ENCODE data around the gene MSS51. TPM values are rescaled to one million over a fixed set of nuclear protein-coding genes. Genes with fewer than 3 reads are reported as not detected.
A peak's percentile ranks its signal among the peaks of the same experiment; 100 is the strongest.
"Not testable (repeated sequence)": the region's sequence is repeated elsewhere in the genome, so short reads cannot be mapped to it uniquely, and the experiment has no call there.

MSS51 gene
- total RNA-seq, 1 donor from 2014 or later = 9.6 TPM

DNA sequence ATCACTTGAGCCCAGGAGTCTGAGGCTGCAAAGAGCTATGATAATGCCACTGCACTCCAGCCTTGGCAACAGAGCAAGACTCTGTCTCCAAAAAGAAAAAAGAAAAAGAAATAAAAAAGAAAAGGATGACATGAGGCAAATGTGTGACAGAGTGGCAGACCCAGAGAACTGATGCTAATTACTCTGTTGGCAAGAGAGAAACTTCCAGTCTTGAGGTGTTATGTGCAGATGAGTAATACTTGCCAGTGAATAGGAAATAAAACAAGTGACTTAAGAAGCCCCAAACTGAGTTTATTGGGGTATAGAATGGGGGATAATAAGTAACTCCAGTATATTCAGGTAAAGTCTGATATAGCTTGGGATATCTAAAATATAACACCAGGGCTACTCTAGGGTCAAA is 10.1 kb downstream of the MSS51 start:
- intact Hi-C loops (cut with DNase I) = no loop called here
- DNase-seq (ENCODE audit: low spot score) = no peak

DNA sequence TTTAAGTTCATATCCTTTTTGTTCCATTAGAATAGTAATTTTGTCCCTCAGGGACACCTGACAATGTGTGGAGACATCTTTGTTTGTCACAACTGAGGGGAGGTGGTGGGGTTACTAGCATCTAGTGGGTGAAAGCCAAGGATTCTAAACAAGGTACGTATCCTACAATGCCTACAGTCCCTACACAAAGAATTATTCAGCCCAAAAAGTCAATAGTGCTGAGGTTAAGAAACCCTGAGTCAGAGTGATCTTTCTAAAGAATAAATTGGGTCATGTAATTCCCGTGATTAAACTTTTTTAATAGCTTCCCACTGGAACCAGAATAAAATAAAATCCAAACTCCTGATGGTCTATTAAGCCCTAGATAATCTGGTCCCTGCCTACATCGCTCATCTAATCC is 16.8 kb downstream of the MSS51 start:
- intact Hi-C loops (cut with DNase I) = no loop called here
- DNase-seq (ENCODE audit: low spot score) = no peak

DNA sequence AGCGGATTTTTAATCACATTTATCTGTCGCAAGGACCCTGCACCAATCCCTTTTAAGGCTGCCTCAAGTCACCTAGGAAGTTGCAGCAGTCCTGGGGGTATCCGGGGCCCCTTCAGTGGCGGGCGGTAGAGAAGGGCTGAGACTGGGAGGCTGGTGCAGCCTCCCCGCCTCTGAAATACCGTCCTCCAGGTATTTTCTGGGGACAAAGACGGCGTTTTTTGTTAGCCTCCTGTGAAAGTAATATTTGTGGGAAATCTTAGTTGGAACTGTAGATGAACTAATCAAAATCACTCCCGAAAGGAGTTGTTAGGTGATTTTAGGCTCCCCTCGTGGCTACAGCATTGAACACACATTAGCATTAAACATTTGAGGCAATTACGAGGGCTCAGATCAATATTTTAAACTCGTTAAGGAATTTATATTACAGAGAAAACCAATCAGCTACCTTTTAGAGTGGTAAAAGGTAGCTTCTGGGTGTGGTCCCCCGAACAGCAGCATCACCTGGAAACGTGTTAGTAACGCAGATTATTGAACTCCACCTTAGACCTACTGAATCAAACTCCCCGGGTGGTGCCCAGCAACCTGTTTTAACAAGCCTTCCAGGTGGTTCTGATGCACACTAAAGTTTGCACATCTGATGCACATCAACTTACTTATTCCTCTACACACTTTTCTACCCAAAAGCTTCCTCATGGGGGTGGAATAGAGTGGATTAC is 19.0 kb downstream of the MSS51 start:
- DNase-seq (ENCODE audit: low spot score) = no peak
- intact Hi-C loops (cut with DNase I) = loop anchor here (5.0 kb wide), 2 partner anchors 57 to 83 kb away; partner anchors contain the start of genes CFAP70 and PPP3CB

DNA sequence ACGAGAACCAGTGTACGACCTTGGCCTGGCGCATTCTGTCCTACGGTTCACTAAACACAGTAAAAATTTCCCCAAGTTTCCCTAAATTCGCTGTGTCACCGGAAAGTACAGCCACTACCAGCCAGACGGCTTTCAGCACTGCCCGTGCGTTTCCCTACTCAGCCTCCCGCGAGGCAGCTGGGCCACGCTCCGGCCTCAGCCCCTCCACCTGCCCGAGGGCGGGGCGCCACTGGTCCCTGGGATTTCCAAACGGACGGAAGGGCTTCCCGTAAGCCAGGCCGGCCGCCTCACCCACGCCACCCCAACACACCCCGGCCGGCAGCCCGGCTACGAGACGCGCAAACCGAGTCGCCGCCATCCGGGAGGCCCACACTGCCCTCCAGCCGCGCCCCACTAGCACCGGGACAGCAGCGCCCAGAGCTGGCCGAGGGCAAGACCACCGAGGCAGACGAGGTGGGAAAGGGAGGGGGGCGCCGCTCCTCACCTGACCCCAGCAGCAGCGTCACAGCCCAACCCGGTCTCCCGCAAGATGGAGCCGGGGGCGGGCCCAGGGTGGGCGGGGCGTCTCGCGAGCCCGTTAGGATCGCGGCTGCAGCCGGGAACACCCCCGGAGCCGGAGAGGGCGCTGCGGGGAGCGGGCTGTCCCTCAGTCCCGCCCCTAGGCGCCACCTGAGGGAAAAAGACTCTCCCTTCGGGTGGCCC is 19.7 kb downstream of the MSS51 start, which contains the start of gene ANXA7:
Gene ANXA7 (minus strand): TSS at position 531 of the 702 bp plus-strand sequence. CDS start 13,202 bp downstream, outside the sequence.
- intact Hi-C loops (cut with DNase I) = loop anchor here (5.0 kb wide), 2 partner anchors 56 to 84 kb away; partner anchors contain the start of genes CFAP70 and PPP3CB
- peak; percentile 98 for DNase-seq (ENCODE audit: low spot score)

DNA sequence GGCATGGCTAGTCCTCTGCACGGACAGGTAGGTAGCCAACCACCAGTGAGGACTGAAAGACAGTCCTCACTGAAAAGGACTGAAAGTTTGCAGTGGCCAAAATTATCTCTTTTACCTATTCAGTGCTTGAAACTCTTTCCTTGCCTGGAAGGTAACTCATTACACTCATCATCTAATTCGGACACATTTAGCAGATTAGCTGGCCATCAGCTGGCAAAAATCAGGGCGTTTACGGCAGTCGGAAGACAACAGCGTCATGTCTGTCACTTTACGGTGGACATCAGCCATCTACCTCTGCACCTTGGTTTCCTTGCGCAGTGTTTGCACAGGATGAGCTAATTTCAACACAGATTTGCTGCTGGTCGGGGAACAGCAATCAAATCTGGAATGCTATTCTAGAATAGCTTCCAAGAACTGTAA is 20.2 kb downstream of the MSS51 start:
- intact Hi-C loops (cut with DNase I) = loop anchor here (5.0 kb wide), 2 partner anchors 56 to 84 kb away; partner anchors contain the start of genes CFAP70 and PPP3CB
- DNase-seq (ENCODE audit: low spot score) = no peak

DNA sequence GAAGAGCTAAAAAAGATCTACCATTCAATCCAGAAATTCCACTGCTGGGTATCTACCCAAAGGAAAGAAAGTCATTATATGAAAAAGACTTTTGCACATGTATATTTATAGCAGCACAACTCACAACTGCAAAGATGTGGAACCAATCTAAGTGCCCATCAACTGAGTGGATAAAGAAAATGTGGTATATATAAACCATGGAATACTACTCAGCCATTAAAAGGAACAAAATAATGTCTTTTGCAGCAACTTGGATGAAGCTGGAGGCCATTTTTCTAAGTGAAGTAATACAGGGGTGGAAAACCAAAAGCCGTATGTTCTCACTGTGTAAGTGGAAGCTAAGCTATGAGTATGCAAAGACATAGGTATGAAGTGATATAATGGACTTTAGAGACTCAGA is 22.5 kb downstream of the MSS51 start:
- intact Hi-C loops (cut with DNase I) = loop anchor here (5.0 kb wide), 2 partner anchors 54 to 86 kb away; partner anchors contain the start of genes CFAP70 and PPP3CB
- DNase-seq (ENCODE audit: low spot score) = no peak

DNA sequence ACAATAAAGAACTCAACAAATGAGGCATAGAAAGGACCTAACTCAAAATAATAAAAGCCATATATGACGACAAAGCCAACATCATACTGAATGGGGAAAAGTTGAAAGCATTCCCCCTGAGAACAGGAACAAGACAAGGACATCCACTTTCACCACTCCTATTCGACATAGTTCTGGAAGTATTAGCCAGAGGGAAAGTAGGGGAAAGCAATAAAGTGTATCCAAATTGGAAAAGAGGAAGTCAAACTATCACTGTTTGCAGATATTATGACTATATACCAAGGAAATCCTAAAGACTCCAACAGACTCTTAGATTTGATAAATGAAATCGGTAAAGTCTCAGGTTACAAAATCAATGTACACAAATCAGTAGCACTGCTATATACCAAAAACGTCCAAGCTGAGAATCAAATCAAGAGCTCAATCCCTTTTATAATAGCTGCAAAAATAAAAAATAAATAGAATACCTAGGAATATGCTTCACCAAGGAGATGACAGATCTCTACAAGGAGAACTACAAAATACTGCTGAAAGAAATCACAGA is 24.3 kb downstream of the MSS51 start:
- intact Hi-C loops (cut with DNase I) = no loop called here
- no peak for DNase-seq (ENCODE audit: low spot score)

DNA sequence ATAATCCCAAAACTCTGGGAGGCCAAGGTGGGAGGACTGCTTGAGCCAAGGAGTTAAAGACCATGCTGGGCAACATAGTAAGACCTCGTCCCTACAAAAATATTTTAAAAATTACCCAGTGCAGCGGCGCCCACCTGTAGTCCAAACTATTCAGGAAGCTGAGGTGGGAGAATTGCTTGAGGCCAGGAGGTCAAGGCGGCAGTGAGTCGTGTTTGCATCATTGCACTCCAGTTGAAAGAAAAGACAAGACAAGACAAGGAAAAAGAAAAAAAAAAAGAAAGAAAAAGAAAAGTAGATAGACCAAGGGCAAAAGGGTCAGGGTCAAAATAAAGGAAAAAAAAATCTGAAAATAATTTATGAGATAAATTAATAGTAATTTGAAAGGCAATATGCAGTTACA is 25.3 kb downstream of the MSS51 start:
- intact Hi-C loops (cut with DNase I) = no loop called here
- no peak for DNase-seq (ENCODE audit: low spot score)

DNA sequence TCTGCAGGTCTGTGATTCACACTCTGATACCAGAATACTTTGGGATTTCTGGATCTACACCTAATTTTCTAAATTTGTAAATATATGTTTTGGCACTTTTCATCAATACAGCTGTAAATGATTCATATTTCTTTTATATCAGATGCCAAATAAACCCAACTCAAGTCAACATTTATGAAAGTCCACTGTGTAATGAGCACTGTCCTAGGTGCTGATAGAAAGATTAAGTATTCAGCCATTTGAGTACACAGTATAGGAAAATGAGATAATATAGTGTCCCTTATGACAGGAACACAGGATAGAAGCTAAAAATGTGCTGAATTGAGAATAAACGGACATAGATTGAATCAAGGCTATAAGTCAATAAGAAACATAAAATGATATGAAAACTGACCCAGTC is 25.9 kb downstream of the MSS51 start:
- intact Hi-C loops (cut with DNase I) = no loop called here
- no peak for DNase-seq (ENCODE audit: low spot score)

DNA sequence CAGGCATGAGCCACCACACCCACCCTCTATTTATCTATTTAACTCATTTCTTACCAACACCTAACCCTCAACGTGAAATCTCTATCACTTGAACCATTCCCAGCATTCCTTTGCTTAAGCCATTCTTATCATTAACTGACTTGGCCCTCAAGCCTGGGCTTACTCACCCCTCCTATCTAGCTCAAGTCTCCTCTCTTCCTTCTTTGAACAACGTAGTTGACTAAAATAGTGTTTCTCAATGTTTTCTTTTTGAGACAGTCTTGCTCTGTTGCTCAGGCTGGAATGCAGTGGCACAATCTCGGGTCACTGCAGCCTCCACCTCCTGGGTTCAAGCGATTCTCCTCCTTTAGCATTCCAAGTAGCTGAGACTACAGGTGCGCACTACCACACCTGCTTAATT is 26.5 kb downstream of the MSS51 start:
- no peak for DNase-seq (ENCODE audit: low spot score)
- intact Hi-C loops (cut with DNase I) = no loop called here

DNA sequence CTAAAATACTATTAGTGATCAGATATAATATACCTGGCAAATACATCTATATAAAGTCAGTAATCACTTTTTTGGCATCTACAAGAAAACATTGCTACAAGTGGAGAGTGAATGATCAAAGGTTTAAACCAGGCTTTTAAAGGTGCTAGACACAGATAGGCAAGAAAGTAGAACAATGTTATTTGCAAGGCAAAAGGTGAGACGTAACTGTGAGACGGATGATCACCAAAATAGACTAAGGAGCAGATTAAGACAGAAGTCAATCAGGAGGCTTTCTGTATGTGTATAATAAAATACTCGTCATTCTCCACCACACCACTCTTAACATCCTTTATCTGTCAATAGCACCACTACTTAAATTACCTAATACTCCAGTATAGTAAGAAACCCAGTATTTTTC is 27.8 kb downstream of the MSS51 start:
- intact Hi-C loops (cut with DNase I) = no loop called here

DNA sequence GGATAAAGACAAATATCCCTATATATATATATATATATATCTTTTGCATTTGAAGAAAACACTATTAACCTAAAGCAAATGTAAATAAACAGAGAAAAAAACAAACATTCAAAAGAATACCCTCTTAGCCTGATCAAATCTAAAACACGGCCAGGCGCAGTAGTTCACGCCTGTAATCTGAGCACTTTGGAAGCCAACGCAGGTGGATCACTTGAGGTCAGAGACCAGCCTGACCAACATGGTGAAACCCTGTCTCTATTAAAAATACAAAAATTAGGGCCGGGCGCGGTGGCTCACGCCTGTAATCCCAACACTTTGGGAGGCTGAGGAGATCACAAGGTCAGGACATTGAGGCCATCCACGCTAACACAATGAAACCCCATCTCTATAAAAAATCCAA is 28.7 kb downstream of the MSS51 start:
- DNase-seq (ENCODE audit: low spot score) = no peak
- intact Hi-C loops (cut with DNase I) = no loop called here

More for the DNA sequence above, 27.8 kb downstream of the MSS51 start:
- no peak for DNase-seq (ENCODE audit: low spot score)

DNA sequence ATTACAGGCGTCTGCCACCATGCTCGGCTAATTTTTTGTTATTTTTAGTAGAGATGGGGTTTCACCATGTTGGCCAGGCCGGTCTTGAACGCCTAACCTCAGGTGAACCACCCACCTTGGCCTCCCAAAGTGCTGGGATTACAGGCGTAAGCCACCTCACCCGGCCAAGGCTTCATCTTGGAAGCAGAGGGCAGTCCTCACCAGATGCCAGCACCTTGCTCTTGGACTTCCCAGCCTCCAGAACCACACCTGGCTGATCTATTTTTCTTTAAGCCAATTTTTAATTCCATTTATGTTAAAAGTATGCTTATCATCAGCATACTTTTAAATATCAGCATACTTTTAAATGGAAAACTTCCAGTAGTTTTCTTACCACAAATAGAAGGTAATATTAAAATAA is 31.7 kb downstream of the MSS51 start:
- no peak for DNase-seq (ENCODE audit: low spot score)
- intact Hi-C loops (cut with DNase I) = no loop called here

DNA sequence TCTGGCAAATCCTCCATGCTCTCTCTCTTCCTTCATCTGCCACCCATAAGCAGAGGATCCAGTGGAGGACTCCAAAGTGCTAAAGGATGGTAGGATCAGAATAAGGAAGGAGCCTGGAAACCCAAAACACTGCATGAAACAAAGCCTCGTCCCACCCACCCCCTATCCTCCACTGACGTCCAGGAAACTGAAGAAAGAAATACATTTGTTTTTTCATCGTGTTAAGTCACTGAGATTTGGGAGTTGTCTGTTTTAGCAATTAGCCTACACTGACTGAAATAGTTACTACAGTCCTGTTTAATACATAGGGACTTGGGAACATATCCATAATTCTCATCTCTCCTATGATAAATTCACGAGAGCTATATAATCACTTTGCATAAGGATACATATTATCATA is 34.3 kb downstream of the MSS51 start:
- intact Hi-C loops (cut with DNase I) = no loop called here

DNA sequence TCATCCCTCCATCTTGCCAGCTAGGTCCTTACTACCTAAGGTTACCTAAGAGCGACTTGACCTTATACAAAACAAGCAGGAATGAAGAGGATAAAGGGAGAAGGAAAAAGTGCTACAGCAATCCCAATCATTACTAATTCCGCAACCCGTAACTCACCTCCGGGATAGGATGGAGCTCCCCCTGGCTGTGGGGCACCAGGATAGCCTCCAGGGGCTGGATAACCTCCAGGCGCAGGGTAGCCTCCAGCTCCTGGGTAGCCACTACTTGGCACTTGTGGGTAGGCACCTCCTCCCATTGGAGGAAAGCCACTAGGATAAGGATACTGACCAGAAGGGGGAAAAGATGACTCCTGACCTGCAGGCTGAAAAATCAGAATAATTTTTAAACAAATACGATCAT is 35.3 kb downstream of the MSS51 start:
- DNase-seq (ENCODE audit: low spot score) = no peak
- intact Hi-C loops (cut with DNase I) = no loop called here

More for the DNA sequence above, 34.3 kb downstream of the MSS51 start:
- DNase-seq (ENCODE audit: low spot score) = no peak

DNA sequence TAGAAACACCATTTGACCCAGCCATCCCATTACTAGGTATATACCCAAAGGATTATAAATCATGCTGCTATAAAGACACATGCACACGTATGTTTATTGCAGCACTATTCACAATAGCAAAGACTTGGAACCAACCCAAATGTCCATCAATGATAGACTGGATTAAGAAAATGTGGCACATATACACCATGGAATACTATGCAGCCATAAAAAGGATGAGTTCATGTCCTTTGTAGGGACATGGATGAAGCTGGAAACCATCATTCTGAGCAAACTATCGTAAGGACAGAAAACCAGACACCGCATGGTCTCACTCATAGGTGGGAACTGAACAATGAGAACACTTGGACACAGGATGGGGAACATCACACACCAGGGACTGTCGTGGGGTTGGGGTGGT is 39.0 kb downstream of the MSS51 start:
- DNase-seq (ENCODE audit: low spot score); intact Hi-C loops (cut with DNase I): not testable (repeated sequence)

DNA sequence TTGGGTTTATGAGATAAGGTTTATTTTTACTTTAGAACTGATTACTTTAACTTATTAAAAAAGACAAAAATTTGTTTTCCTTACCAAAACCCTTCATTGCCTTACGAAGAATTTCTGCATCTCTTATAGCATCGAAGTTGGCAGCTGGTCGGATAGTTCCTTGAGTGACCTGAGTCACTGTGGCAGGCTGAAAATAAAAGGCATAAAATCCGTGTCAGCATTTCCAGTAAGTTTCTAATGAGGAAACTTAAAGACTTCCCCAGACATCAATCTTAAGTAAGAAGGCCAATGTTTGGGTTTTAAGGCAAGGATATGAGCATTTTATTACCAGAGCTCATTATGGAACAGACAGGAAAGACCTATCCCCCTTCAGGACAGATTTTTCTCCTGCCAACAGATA is 45.1 kb downstream of the MSS51 start:
- DNase-seq (ENCODE audit: low spot score) = no peak
- intact Hi-C loops (cut with DNase I) = no loop called here

DNA sequence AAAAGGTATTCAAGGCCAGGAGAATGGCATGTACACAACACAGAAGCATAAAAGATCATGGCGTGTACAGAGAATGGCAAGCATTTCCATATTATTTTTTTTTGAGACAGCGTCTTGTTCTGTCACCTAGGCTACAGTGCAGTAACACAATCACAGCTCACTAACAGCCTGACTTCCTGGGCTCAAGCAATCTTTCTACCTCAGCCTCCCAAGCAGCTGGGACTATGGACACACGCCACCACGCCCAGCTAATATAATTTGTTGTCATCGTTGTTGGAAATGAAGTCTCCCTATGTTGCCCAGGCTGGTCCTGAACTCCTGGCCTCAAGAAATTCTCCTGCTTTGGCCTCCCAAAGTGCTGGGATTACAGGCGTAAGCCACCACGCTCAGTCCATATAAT is 46.8 kb downstream of the MSS51 start:
- intact Hi-C loops (cut with DNase I) = no loop called here

DNA sequence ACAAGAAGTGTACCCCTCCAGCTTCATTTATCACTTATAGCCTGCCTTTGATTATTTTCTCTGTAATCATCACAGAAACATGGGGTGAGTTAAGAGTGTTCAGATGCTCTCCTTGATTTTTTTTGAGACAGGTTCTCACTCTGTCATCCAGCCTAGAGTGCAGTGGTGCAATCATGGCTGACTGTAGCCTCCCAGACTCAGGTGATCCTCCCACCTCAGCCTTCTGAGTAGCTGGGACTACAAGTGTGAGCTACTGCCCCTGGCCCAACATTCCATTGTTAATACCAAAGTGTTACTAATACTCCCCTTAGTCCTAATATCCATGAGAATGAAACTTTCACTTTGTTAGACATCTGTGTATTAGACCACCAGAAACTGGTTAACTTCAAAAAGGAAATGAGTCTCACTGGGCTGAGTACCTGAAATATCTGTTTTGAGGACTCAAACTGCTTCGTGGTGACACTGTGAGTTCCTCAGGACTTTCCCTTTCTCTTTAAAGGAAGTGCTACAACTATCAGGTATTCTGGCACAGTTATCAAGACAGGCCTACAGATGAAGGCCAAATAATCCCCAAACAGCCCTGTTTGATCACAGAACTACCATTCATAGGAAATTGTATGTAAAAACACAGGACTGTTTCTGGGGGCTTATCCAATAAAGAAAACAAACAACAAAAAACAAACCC is 54.2 kb downstream of the MSS51 start:
- intact Hi-C loops (cut with DNase I) = no loop called here
- no peak for DNase-seq (ENCODE audit: low spot score)

More for the DNA sequence above, 46.8 kb downstream of the MSS51 start:
- DNase-seq (ENCODE audit: low spot score) = no peak

DNA sequence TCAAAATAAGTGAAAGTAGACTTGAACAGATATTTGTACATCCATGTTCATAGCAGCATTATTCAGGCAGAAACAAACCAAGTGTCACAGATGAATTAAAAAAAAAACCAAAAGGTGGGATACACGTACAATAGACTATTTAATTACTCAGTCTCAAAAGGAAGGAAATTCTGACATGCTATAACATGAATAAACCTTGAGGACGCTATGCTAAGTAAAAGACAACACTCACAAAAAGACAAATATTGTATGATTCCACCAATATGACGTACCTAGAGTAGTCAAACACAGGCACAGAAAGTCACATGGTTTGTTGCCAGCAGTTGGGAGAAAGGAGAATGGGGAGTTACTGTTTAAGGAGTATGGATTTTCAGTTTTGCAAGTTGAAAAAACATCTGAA is 56.7 kb downstream of the MSS51 start:
- DNase-seq (ENCODE audit: low spot score) = no peak
- intact Hi-C loops (cut with DNase I) = no loop called here
